PC-9 (cell line): ENCODE data around the gene PKHD1. TPM values are rescaled to one million over a fixed set of nuclear protein-coding genes. Genes with fewer than 3 reads are reported as not detected.

Source experiments
- BruUV-seq: library from RNA; stranded (reverse); fragments of 400-500 nt; replicated peaks from 2 replicates; lab custom pipeline; 2021; lab: Mats Ljungman, UMichigan
- CTCF ChIA-PET: fragments of 300-600 bp; sonication (Branson Sonifier 250); formaldehyde crosslinking; loops from one replicate; lab custom pipeline; 2022; ENCODE audit warnings: antibody characterized with exemption; lab: Charles Lee
- POLR2A ChIA-PET: fragments of 300-600 bp; sonication (Branson Sonifier 250); formaldehyde crosslinking; loops from one replicate; lab custom pipeline; 2022; ENCODE audit warnings: antibody characterized with exemption; ENCODE audit not compliant: unreplicated experiment; lab: Charles Lee
- DNase-seq, 2 experiments: peaks; one replicate each; pipeline versions ENCODE4 v3.0.0 to v3.0.0-alpha.2; 2015 to 2022; ENCODE audit warnings: mixed read lengths in 1 of 2
- H2AFZ ChIP-seq: fragments of 200-600 bp; sonication (generic); 2 replicates; pipeline ENCODE4 v1.8.1; 2017; ENCODE audit warnings: antibody characterized with exemption
- H3F3A ChIP-seq: fragments of 200-600 bp; sonication (generic); 2 replicates; pipeline ENCODE4 v1.8.1; 2017; ENCODE audit warnings: antibody characterized with exemption, mild to moderate bottlenecking, low read depth; ENCODE audit not compliant: insufficient read depth
- H3K27ac ChIP-seq: fragments of 200-600 bp; sonication (generic); 2 replicates; pipeline ENCODE4 v1.6.1; 2016; ENCODE audit warnings: mixed run types
- H3K27me3 ChIP-seq: fragments of 200-600 bp; sonication (generic); 2 replicates; pipeline ENCODE4 v1.6.1; 2016; ENCODE audit warnings: low read depth, mixed run types; ENCODE audit not compliant: insufficient read depth
- H3K36me3 ChIP-seq: fragments of 200-600 bp; sonication (generic); 2 replicates; pipeline ENCODE4 v1.6.1; 2016; ENCODE audit warnings: low read depth, mixed run types
- H3K4me1 ChIP-seq: fragments of 200-600 bp; sonication (generic); replicated peaks from 2 replicates; pipeline ENCODE4 v1.6.1; 2016; ENCODE audit warnings: mixed run types; ENCODE audit not compliant: insufficient read depth
- H3K4me2 ChIP-seq: fragments of 200-600 bp; sonication (generic); 2 replicates; pipeline ENCODE4 v1.6.1; 2017; ENCODE audit warnings: mixed run types
- H3K4me3 ChIP-seq: fragments of 200-600 bp; sonication (generic); 2 replicates; pipeline ENCODE4 v1.6.1; 2016; ENCODE audit warnings: mixed run types
- H3K79me2 ChIP-seq: fragments of 200-600 bp; sonication (generic); 2 replicates; pipeline ENCODE4 v1.6.1; 2017; ENCODE audit warnings: low read depth, mixed run types
- H3K9me2 ChIP-seq: fragments of 200-600 bp; sonication (generic); 2 replicates; pipeline ENCODE4 v1.8.1; 2017; ENCODE audit warnings: mild to moderate bottlenecking; ENCODE audit not compliant: insufficient read depth
- H3K9me3 ChIP-seq: fragments of 200-600 bp; sonication (generic); 2 replicates; pipeline ENCODE4 v1.8.1; 2016; ENCODE audit warnings: low read depth; ENCODE audit not compliant: insufficient read depth
- H4K20me1 ChIP-seq: fragments of 200-600 bp; sonication (generic); 2 replicates; pipeline ENCODE4 v1.8.1; 2017; ENCODE audit not compliant: insufficient read depth
- EZH2 ChIP-seq: fragments of 200-600 bp; sonication (generic); IDR thresholded peaks from 2 replicates; pipeline ENCODE4 v1.8.0; 2017; ENCODE audit warnings: antibody characterized with exemption, low read depth
- intact Hi-C: fragments of 100-400 bp; cut with micrococcal nuclease; formaldehyde crosslinking; loops from one replicate; pipeline ENCODE4 v1.10.0; 2022; ENCODE audit not compliant: unreplicated experiment
- total RNA-seq: library from RNA; stranded (reverse); gene quantifications from 2 replicates; pipeline ENCODE4 v1.2.3, GENCODE V29; 2021
- TF ChIP-seq, protein P1 (sequence below): fragments of 200-600 bp; sonication (generic); conservative IDR thresholded peaks from 2 replicates; pipeline ENCODE4 v1.6.1; 2017; ENCODE audit warnings: mixed run types, antibody characterized with exemption, mild to moderate bottlenecking, moderate library complexity

Gene PKHD1
- total RNA-seq, 1 experiment from 2014 or later, result not detected

DNA sequence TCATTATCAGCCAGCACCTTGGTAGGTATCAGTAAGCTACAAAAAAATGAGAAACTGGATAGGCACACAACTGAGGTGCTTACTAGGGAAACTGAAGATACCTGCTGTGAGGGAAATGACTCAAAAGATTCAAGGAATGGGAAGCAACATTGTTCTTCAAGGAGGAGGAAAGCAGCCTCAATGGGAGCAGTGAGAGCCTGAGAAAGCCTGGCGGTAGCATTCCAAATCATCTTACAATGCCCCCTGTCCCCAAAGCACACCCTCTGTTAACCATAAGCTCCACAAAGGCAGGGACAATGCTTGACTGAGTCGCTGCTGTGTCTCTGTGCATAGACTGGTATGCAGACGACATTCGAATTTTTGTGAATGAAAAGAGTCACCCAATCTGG, 10.6 kb downstream of the PKHD1 start:
- DNase-seq, result no peak
- POLR2A ChIA-PET, result no interaction called here
- Histone ChIP-seq H3K27me3 (no peaks in the 10 kb centered on the region), H3K36me3 (no peaks in the 10 kb centered on the region), H3K4me3 (no peak overlapping the region), H3K9me3 (no peaks in the 10 kb centered on the region), H3K79me2 (no peaks in the 10 kb centered on the region), H3K4me2 (no peak overlapping the region), H4K20me1 (no peaks in the 10 kb centered on the region), H3K9me2 (no peaks in the 10 kb centered on the region), H2AFZ (no peak overlapping the region), H3K4me1 (no peaks in the 10 kb centered on the region), H3K27ac (no peak overlapping the region), H3F3A (no peaks in the 10 kb centered on the region)
- CTCF ChIA-PET, result no interaction called here
- TF ChIP-seq EZH2, result no peak
- TF ChIP-seq, protein P1, sequence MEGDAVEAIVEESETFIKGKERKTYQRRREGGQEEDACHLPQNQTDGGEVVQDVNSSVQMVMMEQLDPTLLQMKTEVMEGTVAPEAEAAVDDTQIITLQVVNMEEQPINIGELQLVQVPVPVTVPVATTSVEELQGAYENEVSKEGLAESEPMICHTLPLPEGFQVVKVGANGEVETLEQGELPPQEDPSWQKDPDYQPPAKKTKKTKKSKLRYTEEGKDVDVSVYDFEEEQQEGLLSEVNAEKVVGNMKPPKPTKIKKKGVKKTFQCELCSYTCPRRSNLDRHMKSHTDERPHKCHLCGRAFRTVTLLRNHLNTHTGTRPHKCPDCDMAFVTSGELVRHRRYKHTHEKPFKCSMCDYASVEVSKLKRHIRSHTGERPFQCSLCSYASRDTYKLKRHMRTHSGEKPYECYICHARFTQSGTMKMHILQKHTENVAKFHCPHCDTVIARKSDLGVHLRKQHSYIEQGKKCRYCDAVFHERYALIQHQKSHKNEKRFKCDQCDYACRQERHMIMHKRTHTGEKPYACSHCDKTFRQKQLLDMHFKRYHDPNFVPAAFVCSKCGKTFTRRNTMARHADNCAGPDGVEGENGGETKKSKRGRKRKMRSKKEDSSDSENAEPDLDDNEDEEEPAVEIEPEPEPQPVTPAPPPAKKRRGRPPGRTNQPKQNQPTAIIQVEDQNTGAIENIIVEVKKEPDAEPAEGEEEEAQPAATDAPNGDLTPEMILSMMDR, result no peak
- BruUV-seq, result no TSS peak
- intact Hi-C loops, result no loop called here

DNA sequence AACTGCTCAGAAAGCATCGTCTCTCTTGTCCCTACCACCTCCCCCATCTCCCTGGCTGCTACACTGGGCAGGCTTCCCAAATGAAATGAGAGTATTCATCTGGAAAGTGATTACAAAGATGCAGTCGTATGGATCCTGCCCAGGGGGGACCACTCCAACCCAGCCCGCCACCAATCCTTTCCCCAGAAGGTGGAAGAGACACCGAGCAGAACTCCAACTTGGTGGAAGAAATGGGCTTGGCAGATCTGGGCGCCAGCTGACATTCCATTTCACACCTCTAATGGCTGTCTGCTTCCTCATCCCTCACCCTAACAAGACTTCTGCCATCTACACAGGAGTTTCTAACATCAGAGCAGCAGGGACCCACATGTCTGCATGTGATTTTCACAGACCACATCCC, 12.7 kb downstream of the PKHD1 start:
- no peak for TF ChIP-seq EZH2
- TF ChIP-seq, protein P1, result no peak
- intact Hi-C loops, result no loop called here
- Histone ChIP-seq H3K79me2 (no peaks in the 10 kb centered on the region), H3K9me3 (no peaks in the 10 kb centered on the region), H2AFZ (no peak overlapping the region), H3F3A (no peaks in the 10 kb centered on the region), H3K27ac (no peak overlapping the region), H3K4me2 (no peak overlapping the region), H3K9me2 (no peaks in the 10 kb centered on the region), H4K20me1 (no peaks in the 10 kb centered on the region), H3K27me3 (no peaks in the 10 kb centered on the region), H3K4me1 (no peaks in the 10 kb centered on the region), H3K4me3 (no peak overlapping the region), H3K36me3 (no peaks in the 10 kb centered on the region)
- CTCF ChIA-PET, result no interaction called here
- no TSS peak for BruUV-seq
- POLR2A ChIA-PET, result no interaction called here
- no peak for DNase-seq

DNA sequence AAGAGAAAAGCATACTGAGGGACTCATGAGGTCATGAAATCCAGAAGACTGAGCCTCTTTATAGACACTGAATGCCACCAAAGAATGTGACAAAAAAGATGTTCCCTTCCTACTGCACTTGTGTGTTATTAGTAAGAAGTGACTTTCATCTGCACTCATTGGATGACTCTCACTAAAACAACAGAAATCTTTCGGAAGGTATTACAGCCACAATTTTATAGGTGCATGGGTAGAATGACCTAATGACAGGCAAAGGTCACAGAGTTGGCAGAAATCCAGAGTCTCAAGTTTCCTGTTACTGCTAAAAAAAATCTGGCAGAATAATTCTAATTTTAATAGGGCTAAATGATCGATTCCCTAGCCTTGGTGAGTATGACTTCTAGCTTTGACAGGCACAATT, 13.3 kb downstream of the PKHD1 start:
- intact Hi-C loops, result no loop called here
- H3K36me3 ChIP-seq, result no peaks in the 10 kb centered on the region
- H3K27ac ChIP-seq, result no peak overlapping the region
- H3F3A ChIP-seq, result no peaks in the 10 kb centered on the region
- TF ChIP-seq, protein P1, result no peak
- ChIA-PET CTCF (no interaction called here), POLR2A (no interaction called here)
- no peaks in the 10 kb centered on the region for H3K9me3 ChIP-seq
- H3K4me1 ChIP-seq, result no peaks in the 10 kb centered on the region
- BruUV-seq, result no TSS peak
- H3K27me3 ChIP-seq, result no peaks in the 10 kb centered on the region
- H2AFZ ChIP-seq, result no peak overlapping the region
- no peaks in the 10 kb centered on the region for H3K9me2 ChIP-seq
- no peaks in the 10 kb centered on the region for H3K79me2 ChIP-seq
- DNase-seq, result no peak
- H3K4me2 ChIP-seq, result no peak overlapping the region
- no peaks in the 10 kb centered on the region for H4K20me1 ChIP-seq
- H3K4me3 ChIP-seq, result no peak overlapping the region
